Gastrocnemius medialis (tissue), 4 donors: ENCODE data around the gene GCC2.
"Not testable (repeated sequence)": the region's sequence is repeated elsewhere in the genome, so short reads cannot be mapped to it uniquely, and the experiment has no call there.

ENCODE experiments used
- CTCF ChIP-seq, 5 experiments: fragments of 450-650 bp in 3 of 5; fragments of 200-600 bp in 2 of 5; sonication (generic) in 2 of 5; IDR thresholded peaks in 4 of 5; conservative IDR thresholded peaks in 1 of 5; 1 replicate in 4 of 5; 2 replicates in 1 of 5; pipeline ENCODE4 v1.5.1; 2016 to 2019; ENCODE audit warnings: antibody characterized with exemption in 5 of 5, mild to moderate bottlenecking in 3 of 5, moderate library complexity in 3 of 5
- POLR2A ChIP-seq, 2 donors: fragments of 450-650 bp; IDR thresholded peaks; one replicate each; pipeline ENCODE4 v1.6.1; 2017; ENCODE audit warnings: antibody characterized with exemption in 2 of 2, mild to moderate bottlenecking in 2 of 2, moderate library complexity in 2 of 2

- TF ChIP-seq CTCF (IDR thresholded peaks at IDR 0.05 in 4 of 5, conservative IDR thresholded peaks at IDR 0.05 in 1 of 5); POLR2A (IDR thresholded peaks at IDR 0.05): not testable (repeated sequence)
These were observed 47.2 kb downstream of the GCC2 start for GRCh38 chr2:108496167-108496566.
